H9 (cell line): ENCODE data around the gene SPRYD4. TPM values are rescaled to one million over a fixed set of nuclear protein-coding genes. Genes with fewer than 3 reads are reported as not detected.

Experiments used
- DNase-seq: peaks from one replicate; pipeline ENCODE4 v3.0.0-alpha.2; 2017
- H2AFZ ChIP-seq: one replicate; pipeline ENCODE4 v1.6.1; 2013; ENCODE audit warnings: mild to moderate bottlenecking, low read length, control low read depth, moderate library complexity
- H2AK5ac ChIP-seq: 2 replicates; pipeline ENCODE4 v1.6.1; 2013; ENCODE audit warnings: low read length, control low read depth, mixed read lengths; ENCODE audit not compliant: insufficient read length
- H2BK120ac ChIP-seq: one replicate; pipeline ENCODE4 v1.6.1; 2013; ENCODE audit warnings: low read depth, mild to moderate bottlenecking, low read length, control low read depth, inconsistent platforms; ENCODE audit not compliant: poor library complexity, severe bottlenecking
- H2BK12ac ChIP-seq: 2 replicates; pipeline ENCODE4 v1.6.1; 2013; ENCODE audit warnings: low read length, control low read depth, mixed read lengths, low read depth; ENCODE audit not compliant: insufficient read length
- H2BK15ac ChIP-seq: 2 replicates; pipeline ENCODE4 v1.6.1; 2013; ENCODE audit warnings: low read depth, low read length, control low read depth
- H2BK20ac ChIP-seq: one replicate; pipeline ENCODE4 v1.6.1; 2013; ENCODE audit warnings: low read depth, mild to moderate bottlenecking, low read length, control low read depth, inconsistent platforms; ENCODE audit not compliant: poor library complexity, severe bottlenecking
- H2BK5ac ChIP-seq: 2 replicates; pipeline ENCODE4 v1.6.1; 2013; ENCODE audit warnings: low read length, control low read depth, mixed read lengths; ENCODE audit not compliant: insufficient read length
- H3K14ac ChIP-seq: 2 replicates; pipeline ENCODE4 v1.6.1; 2013; ENCODE audit warnings: low read length, control low read depth; ENCODE audit not compliant: insufficient read depth
- H3K18ac ChIP-seq: 2 replicates; pipeline ENCODE4 v1.6.1; 2013; ENCODE audit warnings: low read depth, mild to moderate bottlenecking, mixed read lengths, low read length, control low read depth; ENCODE audit not compliant: insufficient read length
- H3K23ac ChIP-seq: 2 replicates; pipeline ENCODE4 v1.6.1; 2013; ENCODE audit warnings: low read length, control low read depth, mixed read lengths, low read depth; ENCODE audit not compliant: insufficient read length
- H3K23me2 ChIP-seq: 2 replicates; pipeline ENCODE4 v1.6.1; 2013; ENCODE audit warnings: low read depth, mild to moderate bottlenecking, mixed read lengths, low read length, control low read depth; ENCODE audit not compliant: insufficient read length, poor library complexity, severe bottlenecking
- H3K27ac ChIP-seq: 2 replicates; pipeline ENCODE4 v1.5.1; 2013; ENCODE audit warnings: low read length, control low read depth, mixed read lengths, low read depth; ENCODE audit not compliant: insufficient read length
- H3K27me3 ChIP-seq: 2 replicates; pipeline ENCODE4 v1.6.1; 2013; ENCODE audit warnings: low read length, control low read depth, inconsistent platforms; ENCODE audit not compliant: insufficient read depth
- H3K4ac ChIP-seq: 2 replicates; pipeline ENCODE4 v1.6.1; 2013; ENCODE audit warnings: low read depth, mild to moderate bottlenecking, control low read depth, inconsistent platforms, low read length, moderate library complexity
- H3K4me1 ChIP-seq: 2 replicates; pipeline ENCODE4 v1.6.1; 2013; ENCODE audit warnings: low read length, control low read depth, inconsistent platforms; ENCODE audit not compliant: insufficient read depth
- H3K4me2 ChIP-seq: 2 replicates; pipeline ENCODE4 v1.6.1; 2013; ENCODE audit warnings: low read length, control low read depth, mixed read lengths; ENCODE audit not compliant: insufficient read length, insufficient read depth
- H3K56ac ChIP-seq: 2 replicates; pipeline ENCODE4 v1.6.1; 2013; ENCODE audit warnings: low read depth, mild to moderate bottlenecking, mixed read lengths, low read length, control low read depth; ENCODE audit not compliant: insufficient read length
- H3K79me1 ChIP-seq: 2 replicates; pipeline ENCODE4 v1.6.1; 2013; ENCODE audit warnings: low read depth, mild to moderate bottlenecking, moderate library complexity, low read length, control low read depth, inconsistent platforms; ENCODE audit not compliant: insufficient read depth, poor library complexity, severe bottlenecking
- H3K79me2 ChIP-seq: 2 replicates; pipeline ENCODE4 v1.6.1; 2013; ENCODE audit warnings: low read length, control low read depth, inconsistent platforms; ENCODE audit not compliant: insufficient read depth
- H3K9ac ChIP-seq: 2 replicates; pipeline ENCODE4 v1.6.1; 2013; ENCODE audit warnings: low read length, control low read depth, mixed read lengths; ENCODE audit not compliant: insufficient read length; ENCODE audit errors: extremely low read depth
- H3K9me3 ChIP-seq: one replicate; pipeline ENCODE4 v1.6.1; 2013; ENCODE audit warnings: low read depth, low read length, inconsistent platforms; ENCODE audit not compliant: control insufficient read depth
- H3T11ph ChIP-seq: one replicate; pipeline ENCODE4 v1.6.1; 2013; ENCODE audit warnings: mild to moderate bottlenecking, low read length, control low read depth, inconsistent platforms
- H4K20me1 ChIP-seq: one replicate; pipeline ENCODE4 v1.6.1; 2013; ENCODE audit not compliant: control insufficient read depth, insufficient read length, insufficient read depth
- H4K5ac ChIP-seq: 2 replicates; pipeline ENCODE4 v1.6.1; 2013; ENCODE audit warnings: low read depth, mild to moderate bottlenecking, mixed read lengths, low read length, control low read depth; ENCODE audit not compliant: insufficient read length
- H4K8ac ChIP-seq: replicated peaks from 2 replicates; pipeline ENCODE4 v1.6.1; 2013; ENCODE audit warnings: low read length, control low read depth, mixed read lengths, low read depth; ENCODE audit not compliant: insufficient read length
- H4K91ac ChIP-seq: 2 replicates; pipeline ENCODE4 v1.6.1; 2013; ENCODE audit warnings: low read depth, mild to moderate bottlenecking, moderate library complexity, mixed read lengths, low read length, control low read depth; ENCODE audit not compliant: insufficient read length
- H3K27ac Mint-ChIP-seq, 3 experiments: 2 replicates in 2 of 3; 3 replicates in 1 of 3; pipeline ENCODE4 v1.8.0; 2020 to 2021; ENCODE audit warnings: mixed read lengths in 3 of 3, mild to moderate bottlenecking in 1 of 3, moderate library complexity in 1 of 3
- H3K27me3 Mint-ChIP-seq: 2 replicates; pipeline ENCODE4 v1.8.0; 2021; ENCODE audit warnings: low read depth, mild to moderate bottlenecking, moderate library complexity, mixed read lengths
- H3K36me3 Mint-ChIP-seq, 3 experiments: 2 replicates in 2 of 3; 3 replicates in 1 of 3; pipeline ENCODE4 v1.8.0; 2020 to 2021; ENCODE audit warnings: low read depth in 3 of 3, mixed read lengths in 3 of 3; ENCODE audit not compliant: insufficient read depth in 1 of 3
- H3K4me1 Mint-ChIP-seq, 2 experiments: 2 replicates each; pipeline ENCODE4 v1.8.0; 2020; ENCODE audit warnings: mixed read lengths in 2 of 2
- H3K4me3 Mint-ChIP-seq, 2 experiments: 2 replicates in 1 of 2; 3 replicates in 1 of 2; pipeline ENCODE4 v1.8.0; 2020 to 2021; ENCODE audit warnings: mild to moderate bottlenecking in 2 of 2, mixed read lengths in 2 of 2, moderate library complexity in 1 of 2
- H3K9me3 Mint-ChIP-seq, 2 experiments: 2 replicates in 1 of 2; 3 replicates in 1 of 2; pipeline ENCODE4 v1.8.0; 2020; ENCODE audit warnings: mild to moderate bottlenecking in 2 of 2, mixed read lengths in 2 of 2, moderate library complexity in 1 of 2
- CTCF ChIP-seq: fragments of 200-600 bp; sonication (generic); conservative IDR thresholded peaks from 3 replicates; pipeline ENCODE4 v1.8.0; 2021; ENCODE audit warnings: antibody characterized with exemption, mild to moderate bottlenecking
- WGBS: extraction: QIAGEN DNeasy Blood & Tissue Kit; methylation state at CpG from one replicate; pipeline ENCODE4 v1.1.7; 2013; ENCODE audit warnings: missing lambda C conversion rate, low lambda C conversion rate, mixed read lengths; ENCODE audit not compliant: insufficient read length; ENCODE audit errors: extremely low coverage; 5-methylcytosine and 5-hydroxymethylcytosine counted together
- total RNA-seq: library from RNA; stranded (reverse); gene quantifications from 2 replicates; pipeline ENCODE4 v1.2.1, GENCODE V29; 2021

Gene SPRYD4
- total RNA-seq, 1 experiment from 2014 or later: 4.9 TPM

GRCh38 chr12:56517854-56518253 is 49.5 kb downstream of the SPRYD4 start:
- Histone ChIP-seq H3K18ac (no peak overlapping the region), H4K5ac (no peak overlapping the region), H2BK5ac (no peak overlapping the region), H3K79me1 (no peaks in the 10 kb centered on the region), H2AK5ac (no peak overlapping the region), H3K27me3 (no peaks in the 10 kb centered on the region), H2BK120ac (no peak overlapping the region), H3K79me2 (no peaks in the 10 kb centered on the region), H3K23me2 (peaks cover 5% of the 10 kb centered on the region), H3K56ac (no peak overlapping the region), H3K4me1 (no peaks in the 10 kb centered on the region), H2BK20ac (no peak overlapping the region), H3K14ac (no peak overlapping the region), H3K9me3 (no peaks in the 10 kb centered on the region), H2AFZ (no peak overlapping the region), H3K4me2 (no peak overlapping the region), H3K4ac (no peak overlapping the region), H4K91ac (no peak overlapping the region), H3K27ac (no peak overlapping the region), H4K8ac (no peak overlapping the region), H2BK15ac (no peak overlapping the region), H3K9ac (no peak overlapping the region), H2BK12ac (no peak overlapping the region), H3K23ac (no peak overlapping the region), H4K20me1 (no peaks in the 10 kb centered on the region), H3T11ph (no peak overlapping the region)
- no peak overlapping the region for H3K4me3 Mint-ChIP-seq
- H3K36me3 Mint-ChIP-seq: no peaks in the 10 kb centered on the region
- peaks cover 16 to 20% of the 10 kb centered on the region in 2 experiments for H3K4me1 Mint-ChIP-seq
- no CpG with 5 or more reads among the region's 2 CpGs for WGBS
- no peak for DNase-seq
- no peaks in the 10 kb centered on the region for H3K27me3 Mint-ChIP-seq
- TF ChIP-seq CTCF: no peak
- no peaks in the 10 kb centered on the region for H3K9me3 Mint-ChIP-seq
- H3K27ac Mint-ChIP-seq: no peak overlapping the region
